GM18519 (cell line): Measurements from ENCODE around the gene ACTL7B.
"Not testable (repeated sequence)": the region's sequence is repeated elsewhere in the genome, so short reads cannot be mapped to it uniquely, and the experiment has no call there.

Experiments
- ATAC-seq: cut with Tn5 transposase; IDR thresholded peaks from one replicate; pipeline ENCODE4 v1.9.1; 2021; ENCODE audit warnings: mild to moderate bottlenecking, moderate library complexity; ENCODE audit not compliant: unreplicated experiment, low FRiP score

ACTL7B gene

DNA sequence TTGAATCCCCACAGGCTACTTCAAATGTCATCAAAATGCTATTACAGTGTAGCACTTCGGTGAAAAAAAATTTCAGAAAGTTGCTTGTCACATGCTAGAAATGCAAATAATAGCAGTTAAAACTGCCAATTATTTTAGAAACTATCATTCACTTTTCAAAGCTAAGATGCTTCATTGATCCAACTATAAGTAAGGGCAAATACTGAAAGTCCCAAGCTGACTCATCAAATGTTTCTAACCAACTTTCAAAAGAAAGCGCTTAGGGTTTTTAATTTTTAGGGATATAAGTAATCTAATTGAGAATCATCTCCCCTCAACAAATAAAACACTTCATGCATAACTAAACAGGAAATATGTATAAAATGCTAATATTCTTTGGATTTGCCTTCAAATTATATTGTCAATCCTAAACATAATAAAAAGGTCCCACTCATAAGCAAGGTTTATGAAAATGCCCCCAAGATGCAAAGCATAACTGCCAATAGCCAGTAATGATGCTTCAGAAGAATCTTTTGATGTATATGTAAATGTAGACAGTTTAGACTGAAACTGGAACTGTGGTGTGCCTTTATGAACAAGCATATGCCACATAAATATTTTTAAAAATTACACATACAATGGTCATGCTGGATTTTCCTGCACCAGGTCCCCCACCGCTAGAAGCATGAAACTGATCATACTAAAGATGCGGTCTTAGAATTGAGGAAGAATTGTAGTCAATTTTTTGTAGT, 18.4 kb upstream of the ACTL7B start:
- ATAC-seq = no peak

DNA sequence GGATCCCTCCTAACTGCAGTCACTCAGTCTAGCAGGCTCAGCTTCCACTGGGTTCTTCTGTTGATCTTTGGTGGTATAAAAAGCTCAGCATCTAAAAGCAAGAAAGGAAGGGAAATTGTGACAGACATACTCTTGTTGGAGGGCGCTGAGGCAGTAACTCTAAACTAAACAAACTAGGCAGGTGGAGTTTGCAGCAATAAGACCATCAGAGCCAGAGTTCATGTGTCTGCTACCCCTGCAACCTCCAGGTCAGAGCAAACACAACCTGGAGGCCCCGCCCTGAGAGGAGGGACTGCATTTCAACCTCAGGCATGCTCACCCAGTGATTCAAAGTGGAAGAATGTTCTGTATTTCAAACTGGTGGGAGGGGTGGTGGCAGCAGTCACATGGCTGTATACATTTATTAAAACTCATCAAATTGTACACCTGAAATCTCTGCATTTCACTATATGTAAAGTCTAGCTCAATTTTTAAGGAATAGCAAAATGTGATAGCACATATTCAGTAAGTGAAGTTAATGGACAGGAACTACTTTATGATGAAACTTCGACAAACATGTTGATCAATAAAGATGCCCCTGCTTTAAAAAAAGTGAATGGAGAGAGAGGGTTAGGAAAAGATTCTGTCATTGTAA, 13.4 kb upstream of the ACTL7B start:
- ATAC-seq = no peak

DNA sequence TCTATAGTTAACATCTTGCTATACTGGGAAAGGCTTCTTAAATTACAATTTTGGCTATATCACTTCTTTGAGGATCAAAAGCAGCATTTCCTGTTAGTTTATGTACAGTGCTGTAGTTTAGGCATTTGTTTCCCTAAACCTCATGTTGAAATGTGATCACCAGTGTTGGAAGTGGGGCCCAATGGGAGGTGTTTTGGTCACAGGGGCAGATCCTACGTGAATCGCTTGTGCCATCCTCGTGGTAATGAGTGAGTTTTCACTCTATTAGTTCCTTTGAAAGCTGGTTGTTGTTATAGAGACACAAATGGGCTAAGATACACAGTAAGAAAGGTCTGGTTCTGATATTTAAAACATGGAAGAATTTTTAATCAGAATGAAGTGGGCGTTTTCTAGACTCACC, 12.0 kb upstream of the ACTL7B start:
- no peak for ATAC-seq

DNA sequence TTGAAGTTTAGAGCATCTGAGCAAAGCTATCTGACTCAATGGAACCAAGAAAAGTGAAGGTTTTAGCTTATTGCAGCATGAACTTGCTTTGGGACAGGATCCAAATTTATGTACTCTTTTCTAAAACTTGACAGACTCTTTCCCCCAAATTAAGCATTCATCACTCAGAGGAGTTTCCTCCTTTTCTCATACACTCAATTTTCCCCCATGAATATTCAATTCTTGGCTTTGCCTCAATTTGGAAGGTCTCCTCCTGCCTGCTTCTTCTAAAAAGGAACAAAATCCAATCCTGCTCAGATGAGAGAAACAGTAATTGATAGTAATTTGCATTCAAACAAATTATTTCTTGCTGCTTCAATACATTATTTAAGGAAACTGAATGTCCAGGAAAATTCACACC, 11.3 kb upstream of the ACTL7B start:
- no peak for ATAC-seq

DNA sequence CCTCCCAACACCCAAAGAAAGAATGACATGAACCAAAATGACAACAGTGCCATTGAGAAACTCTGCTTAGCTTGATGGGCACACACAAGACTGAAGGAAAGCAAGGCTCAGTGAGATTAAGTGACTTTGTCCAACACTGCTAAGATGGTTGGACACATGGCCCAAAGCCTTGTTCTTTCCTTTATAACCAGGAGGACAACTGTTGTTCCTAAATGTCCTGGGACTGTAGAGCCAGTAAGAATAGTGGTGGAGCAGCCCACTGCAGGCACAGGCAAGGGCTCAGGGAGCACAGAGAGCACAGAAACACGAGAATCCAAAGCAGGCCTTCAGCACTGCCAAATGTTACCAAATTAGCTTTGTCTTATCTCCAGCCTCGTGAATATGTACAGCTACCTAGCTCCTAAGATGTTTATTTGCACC, 10.2 kb upstream of the ACTL7B start:
- no peak for ATAC-seq

DNA sequence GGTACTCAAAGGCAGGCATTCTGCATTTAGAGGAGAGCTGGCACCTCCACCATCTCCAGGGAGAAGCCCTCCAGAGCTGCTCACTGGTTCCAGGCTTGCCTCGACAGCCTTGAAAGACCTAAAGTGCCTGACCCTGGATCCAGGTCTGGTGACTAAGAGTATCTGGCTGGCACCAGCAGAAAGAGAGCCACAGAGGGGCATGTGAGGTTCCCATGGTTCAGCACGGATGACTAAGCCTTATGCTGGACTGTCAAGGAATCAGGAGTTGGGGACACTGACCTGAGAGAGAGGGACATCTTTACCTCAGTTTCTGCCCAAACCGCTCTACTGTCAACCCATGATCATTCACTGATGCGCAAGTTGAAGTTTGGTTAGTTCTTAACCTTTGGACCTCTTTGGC, 9.3 kb upstream of the ACTL7B start:
- ATAC-seq = no peak

DNA sequence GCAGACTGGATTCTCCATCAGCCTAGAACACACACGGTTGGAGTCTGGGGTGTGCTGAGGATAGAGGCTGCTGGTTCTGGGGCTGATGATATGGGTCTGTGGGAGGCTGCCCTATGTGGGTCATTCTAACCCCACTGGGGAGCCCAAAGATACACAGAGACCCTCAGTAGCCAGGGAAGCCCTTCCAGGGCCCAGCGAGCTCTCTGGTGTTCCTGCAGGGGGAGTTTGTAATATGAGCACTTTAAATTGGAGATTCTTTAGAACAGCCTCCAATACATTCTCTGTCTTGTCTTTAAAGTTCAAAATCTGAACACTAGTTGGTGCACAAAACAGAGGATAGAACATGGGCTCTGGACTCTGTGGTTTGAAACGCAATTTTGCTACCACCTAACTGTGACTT, 8.7 kb upstream of the ACTL7B start:
- ATAC-seq = no peak

DNA sequence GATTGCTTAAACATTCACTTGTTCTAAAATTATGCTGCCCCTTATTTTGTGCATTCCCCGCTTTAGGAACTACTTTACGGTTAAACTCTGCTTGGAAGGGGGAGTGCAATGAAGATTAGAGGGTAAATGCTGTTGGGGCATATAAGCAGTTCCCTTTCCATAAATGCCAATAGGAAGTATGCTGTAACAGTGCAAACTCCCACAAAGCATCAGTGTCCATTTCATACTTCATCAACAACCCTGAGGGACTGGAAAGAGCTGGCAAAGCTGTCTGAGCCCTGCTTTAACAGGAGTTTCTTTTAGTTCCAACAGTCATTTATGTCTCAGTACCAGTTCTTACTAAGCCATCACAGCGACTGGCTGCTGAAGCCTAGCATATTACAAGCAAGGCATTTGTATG, 8.1 kb upstream of the ACTL7B start:
- ATAC-seq = no peak

DNA sequence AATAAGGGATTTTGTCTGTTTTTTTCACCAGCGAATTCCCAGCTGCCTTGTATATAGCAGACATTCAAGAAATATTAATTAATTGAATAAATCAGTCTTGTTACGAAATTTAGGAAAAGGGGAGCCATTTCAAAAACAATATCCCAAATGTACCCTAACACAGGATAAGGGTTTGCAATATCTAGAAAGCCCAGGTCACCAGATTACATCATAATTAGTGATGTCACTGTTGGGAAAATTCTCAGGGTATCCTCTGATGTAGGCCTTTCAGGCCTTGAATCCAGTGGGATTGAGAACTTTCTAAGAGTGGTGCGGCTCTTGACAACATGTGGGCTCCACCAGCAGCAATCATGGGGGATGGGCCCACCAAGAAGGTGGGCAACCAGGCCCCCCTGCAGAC, 6.2 kb upstream of the ACTL7B start, which contains the start of gene ACTL7A:
TSS of gene ACTL7A (plus strand) at position 270 of the 400 bp plus-strand sequence. CDS start at position 327, 57 bp downstream.
- no peak for ATAC-seq

DNA sequence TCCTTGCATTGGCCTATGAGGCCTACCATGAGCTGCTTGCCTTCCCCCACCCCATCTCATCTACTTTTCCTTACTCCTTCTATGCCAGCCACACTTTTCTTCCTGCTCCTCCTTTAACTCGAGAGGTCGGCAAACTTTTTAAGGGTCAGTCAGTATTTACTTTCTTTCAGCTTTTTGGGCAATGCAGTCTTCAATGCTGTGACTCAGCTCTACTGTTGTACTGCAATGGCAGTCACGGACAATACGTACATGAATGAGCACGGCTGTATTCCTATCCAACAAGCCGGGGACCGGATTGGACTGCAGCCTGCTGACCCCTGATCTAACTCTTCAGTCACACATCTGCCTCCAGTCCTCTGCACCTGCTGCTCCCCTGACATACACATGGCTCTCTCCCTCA, 5.7 kb upstream of the ACTL7B start:
- no peak for ATAC-seq

DNA sequence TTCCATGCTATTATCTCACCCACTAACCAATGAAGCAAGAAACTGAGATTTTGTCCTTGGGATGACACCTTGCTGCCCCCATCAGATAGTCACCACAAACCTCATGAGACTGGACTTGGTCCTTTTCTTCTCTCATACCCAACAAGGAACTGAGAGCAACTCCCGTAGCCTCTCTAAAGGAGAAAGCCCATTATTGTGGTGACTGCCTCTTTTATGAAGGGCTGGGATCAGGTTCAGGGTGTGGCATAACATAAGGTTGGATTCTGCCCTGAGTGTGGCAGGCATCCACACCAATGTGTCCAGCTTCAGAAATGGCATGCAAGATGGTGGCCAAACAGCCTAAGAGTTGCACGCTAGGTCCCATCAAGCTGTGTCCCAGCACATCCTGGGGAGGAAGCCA, 5.0 kb upstream of the ACTL7B start:
- ATAC-seq = no peak

DNA sequence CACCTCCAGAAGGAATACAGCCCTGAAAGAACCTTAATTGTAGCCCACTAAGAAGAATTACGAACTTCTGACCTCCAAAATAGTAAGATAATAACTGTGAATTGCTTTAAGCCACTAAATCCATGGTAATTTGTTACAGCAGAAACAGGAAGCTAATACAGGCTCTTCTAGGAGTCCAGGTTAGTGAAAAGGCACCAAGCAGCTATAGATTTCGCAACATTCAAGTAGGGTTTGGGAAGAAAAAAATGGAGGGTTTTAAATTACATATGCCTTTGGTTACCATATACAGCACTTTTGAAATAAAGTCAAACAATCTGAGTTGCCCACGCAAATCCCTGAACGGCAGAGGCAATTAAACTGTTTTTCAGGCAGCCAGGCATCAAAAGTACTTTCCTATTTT, 4.6 kb upstream of the ACTL7B start:
- ATAC-seq = no peak

DNA sequence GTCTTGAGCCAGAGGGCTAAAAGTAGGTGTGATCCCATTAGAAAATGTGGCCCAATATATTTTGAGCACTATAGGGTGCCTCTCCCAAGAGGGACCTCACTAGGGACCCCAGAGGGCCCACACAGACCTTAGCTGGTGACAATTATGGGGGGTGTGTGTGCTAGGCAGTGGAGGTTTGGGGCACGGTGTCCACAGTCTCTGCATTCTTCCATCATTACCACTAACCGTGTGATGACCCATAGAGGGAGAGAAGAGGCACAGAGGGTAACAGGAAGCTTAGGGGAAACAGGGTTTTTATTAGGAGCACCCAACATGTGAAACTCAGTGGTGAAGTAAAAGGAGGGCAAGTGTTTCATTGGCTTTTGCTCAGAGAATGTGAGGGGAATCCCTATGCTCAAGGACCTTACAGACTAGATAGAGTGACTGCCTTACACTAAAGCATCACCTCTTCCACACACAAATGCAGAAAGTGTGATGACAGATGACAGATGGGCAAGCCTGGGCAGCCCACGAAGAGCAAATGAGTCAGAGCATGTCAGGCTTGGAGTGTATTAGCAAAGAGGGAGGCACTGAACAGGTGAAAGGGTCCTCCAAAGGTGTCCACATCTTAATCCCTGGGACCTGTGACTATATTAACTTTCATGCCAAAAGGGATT, 3.8 kb upstream of the ACTL7B start:
- ATAC-seq = peak; percentile 63

DNA sequence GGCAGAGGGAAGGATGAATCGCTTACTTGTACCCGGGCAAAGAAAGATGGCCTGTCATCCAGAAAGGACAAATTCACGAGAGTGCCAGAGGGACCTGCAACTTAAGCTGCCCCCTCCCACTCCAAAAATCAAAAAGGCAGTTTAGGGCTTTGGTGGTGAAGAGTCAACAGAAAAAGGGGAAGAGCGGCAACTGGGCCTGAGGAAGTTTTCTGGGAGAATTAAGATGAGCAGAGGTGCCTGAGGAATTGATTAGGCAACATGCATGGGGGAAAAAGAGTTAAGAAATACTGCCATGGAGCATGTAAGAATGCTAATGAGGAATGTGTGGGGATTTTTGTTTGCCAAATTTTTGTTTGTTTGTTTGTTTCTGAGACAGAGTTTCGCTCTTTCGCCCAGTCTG, 1.8 kb upstream of the ACTL7B start:
- ATAC-seq = no peak

DNA sequence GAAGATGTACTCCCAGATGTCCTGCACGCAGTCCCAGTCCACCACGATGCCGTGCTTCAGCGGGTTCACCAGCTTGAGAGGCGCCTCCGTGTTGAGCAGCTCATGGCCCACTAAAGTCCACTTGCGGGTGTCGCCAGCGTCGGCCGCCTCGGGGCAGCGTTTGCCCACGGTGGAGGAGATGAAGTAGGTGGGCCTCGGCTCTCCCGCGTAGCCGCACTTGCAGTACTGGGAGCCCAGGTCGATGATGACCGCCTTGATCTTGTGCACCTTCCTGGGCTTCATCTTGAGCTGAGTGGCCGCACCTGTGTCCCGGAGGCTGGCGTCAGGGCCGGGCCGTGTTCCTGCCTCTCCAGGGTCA, 278 bp downstream of the ACTL7B start:
- no peak for ATAC-seq

DNA sequence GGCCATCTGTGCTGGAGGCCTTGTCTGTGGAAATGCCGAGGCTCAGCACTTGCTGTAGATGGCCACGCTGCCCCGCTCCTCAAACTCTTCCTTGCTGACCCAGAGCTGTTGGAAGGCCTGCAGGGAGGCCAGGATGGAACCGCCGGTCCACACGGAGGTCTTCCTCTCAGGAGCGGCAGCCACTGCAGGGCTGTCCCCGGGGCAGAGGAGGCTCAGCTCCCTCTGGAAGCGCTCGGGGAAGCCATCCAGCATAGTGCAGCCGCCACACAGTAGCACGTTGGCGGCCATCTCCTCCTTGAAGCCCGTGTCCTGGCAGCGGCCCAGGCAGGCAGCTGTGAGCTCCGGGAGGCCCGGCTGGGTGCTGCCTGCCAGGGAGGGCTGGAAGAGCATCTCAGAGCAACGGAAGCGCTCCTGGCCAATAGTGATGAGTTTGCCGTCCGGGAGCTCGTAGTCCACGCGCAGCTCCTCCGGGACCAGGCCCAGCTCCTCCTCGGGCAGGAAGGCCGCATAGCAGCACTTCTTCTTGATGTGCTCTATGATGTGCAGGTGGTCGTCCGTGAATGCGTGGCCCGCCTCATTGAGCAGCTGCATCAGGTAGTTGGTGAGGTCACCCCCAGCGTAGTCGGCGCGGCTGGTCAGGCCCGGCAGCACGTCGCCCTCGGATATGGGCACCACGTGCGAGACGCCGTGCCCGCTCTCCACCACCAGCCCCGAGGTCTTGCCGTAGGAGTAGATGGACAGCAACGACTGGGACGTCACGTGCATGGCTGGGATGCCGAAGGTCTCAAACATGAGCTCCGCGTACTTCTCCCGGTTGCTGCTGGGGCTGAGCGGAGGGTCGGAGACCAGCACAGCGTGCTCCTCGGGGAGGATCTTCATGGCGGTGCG, 901 bp downstream of the ACTL7B start:
- no peak for ATAC-seq

DNA sequence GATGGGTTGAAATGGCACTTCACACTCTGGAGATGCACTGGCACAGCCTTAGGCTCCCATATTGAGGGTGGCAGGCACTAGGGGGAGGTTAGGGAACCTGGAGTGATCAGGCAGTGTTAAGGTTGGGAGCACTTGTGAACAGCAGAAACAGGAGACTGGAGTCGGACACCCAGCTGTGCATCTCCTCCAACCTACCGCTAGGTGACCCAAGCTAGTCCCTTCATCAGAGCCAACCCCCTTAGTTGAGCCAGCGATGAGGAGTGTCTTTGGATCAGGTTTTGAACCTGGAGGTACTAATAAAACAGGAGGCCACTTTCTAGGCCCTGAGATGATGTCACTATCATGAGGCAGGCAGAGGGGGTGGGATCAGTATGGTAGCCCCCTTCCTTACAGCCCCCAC, 1.7 kb downstream of the ACTL7B start:
- ATAC-seq = no peak

DNA sequence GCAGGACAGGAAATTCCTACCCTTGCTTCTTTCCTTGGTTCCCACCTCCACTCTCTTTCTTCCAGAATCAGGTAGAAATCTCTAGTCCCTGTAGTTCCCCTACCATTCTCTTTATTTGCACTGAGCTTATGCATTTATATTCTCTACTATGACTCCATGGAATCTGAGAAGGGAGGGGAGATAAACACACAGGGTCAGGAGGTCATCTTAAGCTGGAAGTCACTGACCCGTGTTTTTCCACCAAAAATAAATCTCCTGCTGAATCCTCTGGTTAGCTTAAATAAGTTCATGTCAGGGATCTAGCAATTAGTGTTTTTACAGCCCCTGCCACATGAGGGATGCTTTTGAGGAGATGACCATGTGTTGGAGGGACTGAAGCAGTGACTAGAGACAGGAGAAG, 3.7 kb downstream of the ACTL7B start:
- ATAC-seq = no peak

DNA sequence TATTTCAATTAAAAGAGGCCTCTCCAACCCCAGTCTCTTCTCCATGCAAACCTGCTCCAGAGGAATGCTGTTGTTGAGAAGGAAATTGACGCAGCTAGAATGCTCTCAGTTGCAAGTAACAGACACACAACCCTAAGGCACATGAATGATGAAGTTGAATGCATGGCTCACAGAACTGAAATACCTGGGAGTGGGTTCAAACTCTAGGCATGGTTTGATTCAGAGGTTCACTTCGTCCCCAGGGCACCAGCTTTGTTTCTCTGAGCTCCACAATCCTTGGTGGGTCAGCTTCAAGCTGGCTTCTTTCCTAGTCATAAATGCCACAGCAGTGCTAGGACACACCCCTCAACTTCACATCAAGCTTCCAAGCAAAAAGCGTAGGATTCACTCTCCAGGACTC, 4.6 kb downstream of the ACTL7B start:
- no peak for ATAC-seq

DNA sequence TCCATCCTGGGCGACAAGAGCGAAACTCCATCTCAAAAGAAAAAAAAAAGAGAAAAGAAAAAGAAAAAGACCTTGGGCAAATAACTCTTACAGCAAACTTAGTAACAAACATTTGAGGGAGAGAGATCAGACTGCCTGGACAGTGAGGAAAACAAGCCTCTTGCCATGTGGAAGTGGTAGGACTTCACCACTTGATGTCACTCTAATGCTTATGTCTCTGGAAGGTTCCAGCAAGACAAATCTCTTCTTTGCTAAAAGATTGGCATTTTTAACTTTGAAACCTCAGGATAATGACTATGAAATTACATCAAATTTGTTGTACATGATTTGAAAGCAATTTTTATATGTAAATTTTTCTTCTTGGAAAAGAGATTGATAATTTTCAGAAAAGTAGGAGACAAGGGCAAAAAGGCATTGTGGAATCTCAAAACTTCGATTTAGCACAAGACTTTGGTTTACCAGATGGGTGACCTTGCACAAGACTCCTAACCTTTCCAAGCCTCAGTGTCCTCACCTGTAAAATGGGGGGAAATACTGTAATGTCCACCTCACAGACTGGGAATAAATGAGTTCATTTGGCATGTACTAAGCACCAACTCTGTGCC, 5.4 kb downstream of the ACTL7B start:
- no peak for ATAC-seq

DNA sequence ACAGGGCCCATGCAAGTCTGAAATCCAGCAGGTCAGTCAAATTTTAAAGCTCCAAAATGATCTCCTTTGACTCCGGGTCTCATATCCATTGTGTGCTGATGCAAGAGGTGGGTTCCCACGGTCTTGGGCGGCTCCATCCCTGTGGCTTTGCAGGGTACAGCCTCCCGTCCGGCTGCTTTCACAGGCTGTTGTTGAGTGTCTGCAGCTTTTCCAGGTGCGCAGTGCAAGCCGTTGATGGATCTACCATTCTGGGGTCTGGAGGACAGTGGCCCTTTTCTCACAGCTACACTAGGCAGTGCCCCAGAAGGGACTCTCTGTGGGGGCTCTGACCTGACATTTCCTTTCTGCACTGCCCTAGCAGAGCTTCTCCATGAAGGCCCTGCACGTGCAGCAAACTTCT, 7.5 kb downstream of the ACTL7B start:
- ATAC-seq = not testable (repeated sequence)
